Hepatic stellate cell (primary cell): ENCODE data around the gene CBX4.

ENCODE experiments used
- DNase-seq: peaks from one replicate; pipeline ENCODE4 v3.0.0; 2011; ENCODE audit warnings: low spot score

Gene CBX4

DNA sequence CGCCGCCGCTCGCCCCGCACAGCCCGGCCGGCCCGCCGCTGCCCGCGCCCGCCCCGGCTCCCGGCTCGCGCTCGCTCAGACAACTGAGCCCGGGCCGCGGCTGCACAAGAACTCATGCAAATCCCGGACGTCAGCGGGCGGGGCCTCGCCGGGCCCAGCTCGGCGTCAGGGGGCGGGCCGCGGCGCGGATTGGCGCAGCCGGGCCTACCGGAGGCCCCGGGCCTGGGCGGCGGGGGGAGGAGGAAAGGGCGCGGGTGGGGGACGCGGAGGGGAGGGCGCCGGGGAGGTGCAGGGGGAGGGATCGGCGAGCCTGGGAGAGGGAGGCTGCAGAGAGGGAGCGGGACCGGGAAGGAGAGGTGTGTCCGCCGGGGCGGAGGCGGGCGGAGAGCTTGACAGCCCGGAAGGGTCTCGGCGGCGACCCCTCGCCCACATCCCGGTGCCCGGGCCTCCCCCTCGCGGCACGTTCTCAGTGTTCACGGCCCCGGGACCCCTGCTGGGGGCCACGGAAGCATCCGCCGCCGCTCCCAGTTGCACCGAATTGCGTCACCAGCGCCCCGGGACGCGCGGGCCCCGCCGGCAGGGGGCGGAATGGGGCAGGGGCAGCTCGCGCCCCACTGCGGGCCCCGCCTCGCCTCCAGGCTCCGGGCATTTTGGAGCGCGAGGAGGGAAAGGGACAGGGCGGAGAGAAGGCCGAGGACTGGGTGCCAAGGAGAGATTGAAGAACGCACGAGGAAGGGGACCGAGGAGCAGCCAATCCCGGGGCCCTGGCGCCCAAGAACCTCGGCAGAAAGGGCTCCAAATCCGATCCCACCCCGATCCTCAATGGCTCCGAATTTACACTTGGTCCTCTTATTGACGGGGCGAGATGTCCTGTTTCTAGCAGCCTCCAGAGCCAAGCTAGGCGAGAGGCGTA is at the start of gene CBX4:
Gene CBX4, minus strand, starts transcription at position 85 of the 913 bp plus-strand sequence. CDS start 189 bp downstream, outside the sequence.
- peak; percentile 97 for DNase-seq

DNA sequence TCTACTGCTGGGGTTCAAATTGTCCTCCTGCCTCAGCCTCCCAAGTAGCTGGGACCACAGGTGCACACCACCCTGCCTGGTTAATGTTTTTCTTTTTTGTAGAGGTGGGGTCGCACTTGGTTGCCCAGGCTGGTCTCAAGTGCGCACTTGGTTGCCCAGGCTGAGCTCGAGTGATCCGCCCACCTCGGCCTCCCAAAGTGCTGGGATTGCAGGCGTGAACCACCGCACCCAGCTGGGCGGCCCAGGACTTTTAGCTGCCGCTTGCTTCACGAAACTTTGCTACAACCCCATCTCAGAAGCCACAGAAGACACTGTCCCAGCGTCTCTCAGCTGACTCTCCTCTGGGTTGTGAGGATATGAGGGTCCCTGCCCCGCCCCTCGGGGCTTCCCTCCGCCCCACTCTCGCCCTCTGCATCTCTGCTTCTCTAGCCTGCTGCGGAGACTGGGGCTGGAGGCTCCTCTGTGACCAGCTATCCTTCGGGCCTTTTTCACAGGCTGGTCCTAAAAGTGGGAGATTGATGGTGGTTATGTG is 48.8 kb upstream of the CBX4 start:
- DNase-seq, result no peak

DNA sequence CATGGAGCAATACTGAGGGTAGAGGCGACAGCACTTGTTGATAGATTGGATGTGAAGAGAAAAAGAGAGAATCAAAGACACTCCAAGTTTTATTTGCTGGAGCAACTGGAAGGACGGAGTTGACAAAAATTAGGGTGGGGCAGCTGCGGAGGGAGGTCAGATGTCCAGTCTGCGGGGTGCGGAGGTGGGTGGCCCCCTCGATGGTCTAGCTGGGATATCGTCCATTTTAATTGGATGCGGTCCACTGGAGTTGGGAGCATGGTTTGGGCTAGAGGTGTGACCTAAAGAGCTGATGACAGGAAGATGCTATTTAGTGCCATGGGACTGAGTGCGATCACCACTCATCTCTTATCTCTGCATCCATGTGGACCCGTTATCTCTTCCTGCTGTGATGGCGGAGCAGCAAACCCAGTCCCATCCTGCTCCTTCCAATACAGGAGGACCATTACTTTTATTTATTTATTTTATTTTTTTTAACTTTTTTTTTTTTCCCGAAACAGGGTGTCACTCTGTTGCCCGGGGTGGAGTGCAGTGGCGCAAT is 48.3 kb upstream of the CBX4 start:
- DNase-seq, result no peak

DNA sequence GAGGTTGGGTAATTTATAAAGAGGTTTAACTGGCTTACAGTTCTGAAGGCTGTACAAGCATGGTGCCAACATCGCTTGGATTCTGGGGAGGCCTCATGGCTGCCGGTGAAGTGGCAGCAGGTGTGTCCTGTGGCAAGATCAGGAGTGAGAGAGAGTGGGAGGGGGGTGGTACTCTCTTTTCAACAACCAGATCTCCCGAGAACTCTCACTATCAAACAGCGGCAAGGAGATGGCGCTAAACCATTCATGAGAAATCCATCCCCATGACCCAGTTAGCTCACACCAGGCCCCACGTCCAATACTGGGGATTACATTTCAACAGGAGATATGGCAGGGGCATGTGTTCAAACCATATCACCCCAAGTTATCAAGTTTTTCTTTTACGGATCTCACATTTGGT is 44.0 kb upstream of the CBX4 start:
- DNase-seq, result no peak

DNA sequence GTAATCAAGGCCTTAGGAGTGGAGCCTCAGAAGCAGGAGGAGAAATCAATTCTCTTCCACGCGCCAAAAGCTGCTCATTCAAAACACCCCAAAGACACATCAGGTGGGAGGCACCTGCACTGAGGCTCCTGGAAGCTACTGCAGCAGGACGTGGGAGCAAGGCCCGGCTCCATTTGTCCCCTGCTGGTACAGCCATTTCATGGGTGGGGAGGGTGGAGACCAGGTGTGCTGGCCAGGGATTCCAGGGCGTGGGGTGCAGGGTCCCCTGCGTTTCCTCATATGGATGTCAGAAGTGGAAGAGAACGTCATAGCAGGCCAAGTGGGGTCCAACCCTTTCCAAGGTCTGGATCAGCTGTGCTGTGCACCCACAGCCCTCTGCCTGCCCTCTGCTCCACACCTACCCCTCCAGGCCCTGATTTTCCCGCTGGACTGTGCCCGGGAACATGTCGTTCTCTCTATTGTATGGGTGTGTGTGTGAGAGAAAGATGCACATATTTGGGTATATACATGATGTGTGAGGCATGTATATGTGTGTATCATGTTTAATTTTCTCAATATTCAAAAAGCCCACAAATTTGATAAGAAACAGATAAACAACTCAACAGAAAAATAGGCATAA is 39.2 kb upstream of the CBX4 start:
- DNase-seq, result no peak

DNA sequence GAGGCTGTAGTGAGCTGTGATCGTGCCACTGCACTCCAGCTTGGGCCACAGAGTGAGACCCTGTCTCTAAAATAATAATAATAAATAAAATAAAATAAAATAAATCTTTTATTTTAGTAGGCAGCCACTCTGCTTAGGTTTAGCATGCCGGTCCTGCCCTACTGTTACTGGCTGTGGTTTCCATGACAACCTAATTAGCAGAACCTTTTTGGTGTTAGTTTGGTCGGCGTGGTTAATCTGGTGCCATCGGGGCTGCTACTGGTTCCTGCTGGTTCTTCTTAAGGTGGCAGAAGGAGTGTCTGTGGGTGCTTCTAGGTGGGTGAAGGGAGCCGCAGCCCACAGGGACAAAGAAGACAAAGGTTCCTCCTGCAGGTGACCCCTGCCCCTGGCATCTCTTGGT is 37.8 kb upstream of the CBX4 start:
- DNase-seq, result no peak

DNA sequence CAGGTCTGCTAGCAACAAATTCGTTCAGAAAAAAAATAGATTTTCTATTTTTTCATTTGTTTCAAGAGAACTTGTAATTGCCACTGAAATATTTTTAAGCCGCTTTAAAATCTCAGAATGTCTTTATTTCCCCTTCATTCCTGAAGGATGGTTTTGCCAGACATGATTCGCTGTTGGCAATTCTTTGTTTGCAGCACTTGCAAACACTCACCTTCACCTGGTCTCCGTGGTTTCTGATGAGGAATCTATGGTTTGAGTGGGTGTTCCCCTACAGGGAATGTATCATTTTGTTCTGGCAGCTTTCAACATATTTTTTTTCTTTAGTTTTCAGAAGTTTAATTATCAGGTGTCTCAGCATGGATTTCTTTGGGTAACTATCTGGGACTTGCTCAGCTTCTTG is 36.3 kb upstream of the CBX4 start:
- DNase-seq, result no peak

DNA sequence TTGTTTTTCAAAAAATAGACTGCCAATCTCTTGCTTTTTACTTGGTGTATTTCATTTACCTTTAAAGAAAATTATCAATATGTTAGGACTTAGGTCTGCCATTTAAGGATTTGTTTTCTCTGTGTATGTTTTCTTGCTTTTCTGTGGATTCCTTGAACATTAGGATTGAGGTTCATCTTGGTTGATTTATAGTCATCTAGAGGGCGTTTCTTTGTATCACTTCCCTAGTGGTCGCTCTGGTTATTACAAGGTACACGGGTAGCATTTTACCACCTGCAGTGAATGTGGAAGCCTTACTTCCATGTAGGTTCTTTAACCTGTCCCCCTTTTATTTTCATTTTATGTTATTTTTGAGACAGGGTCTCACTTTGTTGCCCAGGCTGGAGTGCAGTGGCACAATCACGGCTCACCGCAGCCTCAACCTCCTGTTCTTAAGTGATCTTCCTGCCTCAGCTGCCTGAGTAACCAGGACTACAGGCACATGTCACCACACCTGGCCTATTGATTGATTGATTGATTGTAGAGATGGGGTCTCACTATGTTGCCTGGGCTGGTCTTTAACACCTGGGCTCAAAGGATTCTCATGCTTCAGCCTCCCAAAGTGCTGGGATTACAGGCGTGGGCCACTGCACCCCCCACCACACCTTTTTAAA is 35.2 kb upstream of the CBX4 start:
- peak; percentile 59 for DNase-seq

DNA sequence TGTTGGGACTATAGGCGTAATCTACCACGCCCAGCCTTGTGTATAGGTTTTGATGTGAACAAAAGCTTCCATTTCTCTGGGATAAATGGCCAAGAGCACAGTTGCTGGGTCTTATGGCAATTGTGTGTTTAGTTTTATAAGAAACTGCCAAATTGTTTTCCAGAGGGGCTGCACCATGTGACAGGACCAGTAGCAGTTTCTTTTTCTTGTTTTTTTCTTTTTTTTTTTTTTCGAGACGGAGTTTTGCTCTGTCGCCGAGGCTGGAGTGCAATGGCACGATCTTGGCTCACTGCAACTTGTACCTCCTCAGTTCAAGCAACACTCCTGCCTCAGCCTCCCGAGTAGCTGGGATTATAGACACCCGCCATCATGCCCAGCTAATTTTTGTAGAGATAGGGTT is 34.3 kb upstream of the CBX4 start:
- DNase-seq, result no peak

DNA sequence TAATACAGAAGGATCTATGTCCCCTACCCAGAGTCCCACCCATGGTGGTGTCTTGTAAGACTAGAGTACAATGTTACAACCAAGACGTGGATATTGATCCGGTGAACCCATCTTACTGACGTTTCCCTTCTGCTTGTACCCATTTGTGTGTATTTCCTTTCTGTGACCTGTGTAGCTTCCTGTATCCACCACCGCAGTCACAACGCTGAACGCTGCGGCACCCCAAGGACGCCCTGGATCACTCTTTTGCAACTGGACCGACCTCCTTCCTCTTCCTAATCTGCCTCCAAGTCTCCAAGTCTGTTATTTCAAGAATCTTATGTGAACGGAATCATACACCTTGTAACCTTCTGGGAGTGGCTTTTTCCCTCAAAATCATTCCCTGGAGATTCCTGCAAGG is 33.5 kb upstream of the CBX4 start:
- DNase-seq, result no peak

DNA sequence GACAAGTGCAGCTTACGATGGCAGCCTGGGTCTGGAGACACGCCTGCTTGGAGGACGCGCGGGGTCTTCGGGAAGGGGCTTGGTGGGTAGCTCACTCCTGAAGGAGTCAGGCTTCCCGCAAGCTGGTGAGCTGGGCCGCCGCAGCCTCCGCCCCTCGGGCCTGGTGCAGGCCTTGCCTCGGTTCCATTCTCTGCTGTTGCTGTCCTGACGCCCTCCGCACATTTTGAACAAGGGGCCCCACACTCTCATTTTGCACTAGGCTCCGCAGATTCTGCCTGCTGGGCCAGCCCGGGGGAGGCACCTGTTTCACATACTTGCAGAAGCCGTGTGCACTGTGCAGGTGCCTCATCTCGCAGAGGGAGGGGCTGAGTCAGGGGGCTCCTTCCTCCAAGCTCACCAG is 31.9 kb upstream of the CBX4 start:
- DNase-seq, result no peak

DNA sequence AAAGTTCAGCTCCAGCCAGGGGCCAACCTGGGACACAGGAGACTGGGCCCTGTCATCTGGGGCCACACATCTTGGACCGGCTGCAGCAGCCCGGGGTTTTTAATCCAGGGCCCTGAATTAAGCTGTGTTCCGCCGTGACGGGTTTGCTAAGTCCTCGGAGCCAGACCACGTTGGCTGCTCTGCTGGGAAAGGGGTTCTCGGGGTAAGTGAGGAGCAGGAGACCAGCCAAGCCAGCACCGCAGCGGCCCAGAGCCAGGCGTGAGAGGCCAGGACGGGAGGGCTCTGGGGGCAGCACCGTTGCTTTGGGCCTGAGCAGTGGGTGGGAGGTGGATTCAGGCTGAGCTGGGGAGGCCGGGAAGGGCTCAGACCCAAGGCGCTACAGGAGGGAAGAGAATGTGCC is 31.3 kb upstream of the CBX4 start:
- no peak for DNase-seq

DNA sequence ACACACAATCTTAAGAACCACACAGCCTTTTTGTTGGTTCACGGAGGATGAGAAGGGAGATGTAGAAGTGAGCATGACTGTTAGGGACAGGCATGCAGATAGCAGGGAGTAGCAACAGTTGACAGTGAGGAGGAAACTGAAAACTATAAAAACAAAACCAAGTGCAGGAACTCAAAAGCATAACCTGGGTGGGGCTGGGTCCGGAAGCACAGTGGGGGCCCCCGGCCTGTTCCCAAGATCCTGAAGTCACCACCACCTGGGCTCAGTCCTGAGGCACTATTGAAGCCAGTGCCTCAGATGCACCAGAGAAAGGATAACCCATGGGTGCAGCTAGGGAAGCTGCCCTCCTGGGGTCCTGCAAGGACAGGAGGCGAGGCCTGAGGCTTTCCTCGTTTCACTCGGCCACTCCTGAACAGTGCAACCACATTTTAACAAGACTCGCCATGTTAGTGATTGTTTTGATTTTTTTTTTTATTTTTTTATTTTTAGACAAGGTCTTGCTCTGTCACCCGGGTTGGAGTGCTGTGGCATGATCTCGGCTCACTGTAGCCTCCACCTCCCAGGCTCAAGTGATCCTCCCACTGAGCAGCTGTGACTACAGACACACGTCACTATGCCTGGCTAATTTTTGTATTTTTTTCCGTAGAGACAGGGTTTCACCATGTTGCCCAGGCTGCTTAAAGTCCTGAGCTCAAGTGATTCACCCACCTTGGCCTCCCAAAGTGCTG is 27.7 kb upstream of the CBX4 start:
- DNase-seq, result no peak

DNA sequence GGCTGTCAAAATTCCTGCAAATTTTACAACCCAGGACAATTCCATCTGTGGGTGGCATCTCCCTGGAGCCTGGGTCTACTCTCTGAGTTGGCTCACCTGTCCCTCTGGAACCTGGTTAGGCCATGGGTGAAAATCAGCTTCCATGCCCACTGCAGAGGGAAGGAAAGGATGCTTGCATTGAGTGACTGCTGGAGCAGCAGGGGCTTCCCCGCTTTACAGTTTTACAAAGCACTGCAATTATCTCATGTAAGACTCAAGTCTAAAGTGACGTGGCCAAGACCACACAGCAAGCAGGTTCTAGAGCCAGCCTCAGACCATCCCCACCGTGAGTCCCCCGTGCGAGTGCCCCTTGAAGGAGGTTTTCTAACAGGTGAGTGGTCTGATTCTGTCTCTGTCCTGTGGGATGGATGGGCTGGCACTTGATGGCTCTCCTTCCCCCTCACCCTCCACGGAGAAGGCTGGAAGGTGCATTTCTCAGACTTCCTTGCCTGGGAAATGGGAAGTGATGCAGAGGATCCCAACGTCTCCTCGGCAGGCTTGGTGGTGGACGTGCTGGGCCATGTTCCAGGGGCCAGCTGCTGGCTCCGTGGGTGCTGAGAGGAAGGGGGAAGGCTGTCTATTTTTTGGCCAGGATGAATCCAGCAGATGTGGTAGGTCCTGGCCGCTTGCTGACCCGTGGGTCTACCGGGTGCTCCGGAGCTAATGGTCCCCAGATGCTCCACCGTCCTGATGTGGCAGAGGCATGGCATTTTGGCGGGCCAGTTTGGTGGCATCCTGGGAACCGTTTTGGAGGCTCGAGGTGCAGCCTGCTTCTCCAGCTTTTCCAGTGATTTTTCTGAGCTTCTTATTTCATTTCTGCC is 26.3 kb upstream of the CBX4 start:
- no peak for DNase-seq

DNA sequence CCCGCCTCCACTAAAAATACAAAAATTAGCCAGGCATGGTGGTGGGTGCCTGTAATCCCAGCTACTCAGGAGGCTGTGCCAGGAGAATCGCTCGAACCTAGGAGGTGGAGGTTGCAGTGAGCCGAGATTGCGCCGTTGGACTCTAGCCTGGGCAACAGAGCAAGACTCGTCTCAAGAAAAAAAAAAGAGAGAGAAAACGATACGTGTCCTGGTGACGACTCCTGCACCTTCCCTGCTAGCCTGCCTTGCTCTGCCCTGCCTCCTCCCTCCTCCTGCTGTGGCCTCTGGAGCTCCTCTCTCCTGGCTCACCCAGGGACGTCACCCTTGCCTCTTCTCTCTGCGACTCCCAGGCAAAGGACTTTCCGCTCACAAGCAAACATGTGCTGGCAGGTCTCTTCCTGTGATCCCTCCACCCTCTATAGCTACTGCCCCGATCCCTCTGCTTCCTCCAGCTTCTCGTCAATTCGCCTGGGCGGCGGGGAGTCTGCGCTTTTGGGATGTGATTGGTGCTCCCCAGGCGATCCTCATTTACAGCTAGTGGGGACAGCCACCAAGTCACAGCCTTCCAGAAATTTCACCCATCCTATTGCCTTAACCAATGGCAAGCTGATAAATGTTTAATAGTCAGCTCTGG is 25.5 kb upstream of the CBX4 start:
- no peak for DNase-seq

DNA sequence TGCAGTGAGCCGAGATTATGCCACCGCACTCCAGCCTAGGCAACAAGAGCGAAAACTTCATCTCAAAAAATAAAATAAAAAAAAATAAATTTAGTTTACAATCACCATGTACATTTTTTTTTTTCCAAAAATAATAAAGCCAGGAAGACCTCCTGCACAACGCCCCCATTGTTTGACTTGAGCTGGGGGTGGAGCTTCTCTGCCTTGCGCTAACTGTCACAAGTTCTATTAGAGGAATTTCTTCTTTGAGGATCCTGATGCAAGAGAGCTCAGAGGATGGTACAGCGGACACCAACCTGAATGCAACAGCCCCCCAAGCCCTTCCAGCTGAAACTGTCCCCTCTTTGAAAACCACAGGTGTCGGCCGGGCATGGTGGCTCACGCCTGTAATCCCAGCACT is 24.9 kb upstream of the CBX4 start:
- no peak for DNase-seq

DNA sequence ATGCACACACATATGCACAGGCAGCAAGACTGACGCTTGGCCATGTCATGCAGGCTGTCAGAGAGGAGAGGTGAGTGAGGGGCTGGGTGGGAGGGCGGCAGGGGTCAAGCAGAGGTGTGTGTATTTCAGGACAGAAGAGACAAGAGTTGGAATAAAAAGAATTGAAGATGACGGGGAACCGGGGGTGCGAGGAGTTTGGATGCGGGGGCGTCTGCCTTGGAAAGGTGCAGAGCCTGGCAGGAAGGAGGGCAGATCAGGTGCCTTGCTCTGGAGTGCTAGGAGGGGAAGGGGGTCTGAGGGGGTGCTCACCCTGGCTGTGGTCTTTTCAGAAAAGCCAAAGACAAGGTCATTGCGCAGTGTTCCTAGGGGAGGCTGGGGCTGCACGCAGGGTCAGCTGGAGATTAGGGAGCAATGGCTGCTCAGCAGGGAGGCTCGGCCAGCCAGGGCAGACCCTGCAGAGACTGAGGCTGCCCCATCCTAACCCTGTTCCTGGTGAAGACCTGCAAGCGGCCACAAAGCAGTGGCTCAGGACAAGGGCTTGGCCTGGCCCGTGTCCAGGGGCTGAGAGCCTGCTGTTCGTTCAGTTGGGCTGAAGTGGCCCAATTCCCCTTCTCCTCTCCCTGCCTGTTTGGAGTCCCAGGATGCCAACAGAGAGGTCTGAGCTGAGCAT is 23.7 kb upstream of the CBX4 start:
- DNase-seq, result no peak

DNA sequence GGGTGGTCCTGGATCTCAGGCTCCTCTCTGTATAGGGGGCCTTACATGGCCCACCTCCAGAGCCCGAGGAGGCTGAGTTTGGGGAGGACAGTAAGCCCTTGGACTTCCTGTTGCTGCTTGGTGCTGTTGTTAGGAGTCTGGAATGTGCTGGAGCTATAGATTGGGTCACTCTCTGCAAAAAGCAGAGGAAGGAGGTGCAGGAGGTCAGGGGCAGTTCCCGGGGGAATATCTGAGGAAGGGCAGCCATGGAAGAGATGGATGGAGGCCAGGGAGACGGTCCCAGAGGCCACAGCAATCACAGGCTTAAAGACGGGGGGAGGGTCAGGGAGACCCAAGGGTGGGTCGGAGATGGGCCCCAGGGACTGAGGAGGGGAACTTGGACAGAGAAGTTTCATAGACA is 23.0 kb upstream of the CBX4 start:
- DNase-seq, result no peak

DNA sequence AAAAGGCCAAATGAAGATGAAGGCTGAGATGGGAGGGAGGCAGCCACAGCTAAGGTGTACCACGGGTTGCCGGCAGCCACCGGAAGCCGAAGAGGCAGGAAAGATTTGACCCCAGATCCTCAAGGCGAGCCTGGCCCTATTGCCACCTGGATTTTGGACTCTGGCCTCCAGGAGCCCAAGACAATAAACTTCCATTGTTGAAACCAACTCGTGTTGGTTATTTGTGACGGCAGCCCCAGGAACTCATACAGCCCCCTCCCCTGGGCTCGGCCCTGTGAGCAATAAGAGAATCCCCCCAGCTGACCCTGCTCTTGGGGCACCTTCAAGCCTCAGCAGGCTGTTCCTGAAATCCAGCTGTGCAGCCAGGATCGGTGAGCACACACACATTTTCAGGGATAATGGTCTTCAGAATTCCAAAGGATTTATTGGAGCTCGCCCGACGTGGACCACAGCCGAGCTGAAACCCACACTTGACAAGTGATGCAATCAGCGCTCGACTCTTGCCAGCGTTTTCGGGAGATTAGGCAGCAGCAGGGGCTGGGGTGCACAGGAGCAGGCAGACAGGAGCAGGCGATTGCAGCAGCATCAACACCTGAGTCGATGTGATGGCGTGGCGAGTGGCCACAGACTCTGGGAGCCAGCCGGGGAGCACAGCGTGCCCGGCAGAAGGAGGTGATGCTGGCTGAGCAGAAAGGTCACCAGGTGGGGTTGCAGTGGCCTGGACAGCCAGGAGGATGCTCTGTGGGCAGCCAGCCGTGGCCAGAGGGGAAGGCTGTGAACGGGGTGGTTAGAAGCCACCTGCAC is 22.4 kb upstream of the CBX4 start:
- no peak for DNase-seq
